Measurements from ENCODE around the gene C16orf82.

C16orf82 gene

GRCh38 chr16:27103954-27104353 is 37.2 kb downstream of the C16orf82 start:
- no peak overlapping the region for H3K4me3 ChIP-seq (ENCODE audit: low read depth, low read length)
- no peak for DNase-seq (ENCODE audit: low read depth)
- TF ChIP-seq, protein P1, sequence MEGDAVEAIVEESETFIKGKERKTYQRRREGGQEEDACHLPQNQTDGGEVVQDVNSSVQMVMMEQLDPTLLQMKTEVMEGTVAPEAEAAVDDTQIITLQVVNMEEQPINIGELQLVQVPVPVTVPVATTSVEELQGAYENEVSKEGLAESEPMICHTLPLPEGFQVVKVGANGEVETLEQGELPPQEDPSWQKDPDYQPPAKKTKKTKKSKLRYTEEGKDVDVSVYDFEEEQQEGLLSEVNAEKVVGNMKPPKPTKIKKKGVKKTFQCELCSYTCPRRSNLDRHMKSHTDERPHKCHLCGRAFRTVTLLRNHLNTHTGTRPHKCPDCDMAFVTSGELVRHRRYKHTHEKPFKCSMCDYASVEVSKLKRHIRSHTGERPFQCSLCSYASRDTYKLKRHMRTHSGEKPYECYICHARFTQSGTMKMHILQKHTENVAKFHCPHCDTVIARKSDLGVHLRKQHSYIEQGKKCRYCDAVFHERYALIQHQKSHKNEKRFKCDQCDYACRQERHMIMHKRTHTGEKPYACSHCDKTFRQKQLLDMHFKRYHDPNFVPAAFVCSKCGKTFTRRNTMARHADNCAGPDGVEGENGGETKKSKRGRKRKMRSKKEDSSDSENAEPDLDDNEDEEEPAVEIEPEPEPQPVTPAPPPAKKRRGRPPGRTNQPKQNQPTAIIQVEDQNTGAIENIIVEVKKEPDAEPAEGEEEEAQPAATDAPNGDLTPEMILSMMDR (IDR thresholded peaks at IDR 0.05; ENCODE audit: insufficient read depth, low read depth, low read length, missing control alignments), result no peak

GRCh38 chr16:27106305-27106704 is 39.6 kb downstream of the C16orf82 start:
- no peak for DNase-seq (ENCODE audit: low read depth)
- TF ChIP-seq, protein P1 (IDR thresholded peaks at IDR 0.05; ENCODE audit: insufficient read depth, low read depth, low read length, missing control alignments), result no peak
- no peak overlapping the region for H3K4me3 ChIP-seq (ENCODE audit: low read depth, low read length)

- TF ChIP-seq, protein P1 (IDR thresholded peaks at IDR 0.05; ENCODE audit: insufficient read depth, low read depth, low read length, missing control alignments), result no peak
- no peak overlapping the region for H3K4me3 ChIP-seq (ENCODE audit: low read depth, low read length)
- no peak for DNase-seq (ENCODE audit: low read depth)
Measured at GRCh38 chr16:27107185-27107592, 40.5 kb downstream of the C16orf82 start.

DNA sequence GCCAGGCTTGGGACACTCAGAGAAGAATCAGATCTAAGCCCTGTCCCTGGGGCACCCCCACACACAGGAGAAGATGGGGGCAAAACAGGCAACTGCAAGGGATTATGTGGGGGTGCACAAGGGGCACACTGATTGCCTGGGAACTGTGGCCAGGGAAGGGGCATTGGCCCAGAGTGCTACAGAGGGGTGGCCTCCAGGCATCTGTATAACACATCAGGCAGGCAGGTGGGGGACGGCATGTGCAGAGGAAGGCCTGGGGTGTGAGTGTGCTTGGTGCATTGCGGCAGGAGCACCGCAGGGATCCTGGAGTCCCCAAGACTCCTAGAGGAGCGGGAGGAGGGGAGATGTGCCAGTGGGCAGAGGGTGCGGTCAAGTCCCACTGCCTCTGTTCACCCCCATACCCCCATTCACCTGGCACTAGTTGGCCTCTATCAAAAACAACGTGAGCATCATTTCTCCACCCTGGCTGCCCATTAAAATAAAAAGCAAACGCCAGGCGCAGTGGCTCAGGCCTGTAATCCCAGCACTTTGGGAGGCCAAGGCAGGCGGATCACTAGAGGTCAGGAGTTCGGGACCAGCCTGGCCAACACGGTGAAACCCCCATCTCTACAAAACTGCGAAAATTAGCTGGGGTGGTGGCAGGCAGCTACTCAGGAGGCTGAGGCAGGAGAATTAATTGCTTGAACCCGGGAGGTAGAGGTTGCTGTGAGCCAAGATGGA is 41.5 kb downstream of the C16orf82 start:
- TF ChIP-seq, protein P1 (IDR thresholded peaks at IDR 0.05; ENCODE audit: insufficient read depth, low read depth, low read length, missing control alignments), result no peak
- no peak overlapping the region for H3K4me3 ChIP-seq (ENCODE audit: low read depth, low read length)
- DNase-seq (ENCODE audit: low read depth), result no peak

DNA sequence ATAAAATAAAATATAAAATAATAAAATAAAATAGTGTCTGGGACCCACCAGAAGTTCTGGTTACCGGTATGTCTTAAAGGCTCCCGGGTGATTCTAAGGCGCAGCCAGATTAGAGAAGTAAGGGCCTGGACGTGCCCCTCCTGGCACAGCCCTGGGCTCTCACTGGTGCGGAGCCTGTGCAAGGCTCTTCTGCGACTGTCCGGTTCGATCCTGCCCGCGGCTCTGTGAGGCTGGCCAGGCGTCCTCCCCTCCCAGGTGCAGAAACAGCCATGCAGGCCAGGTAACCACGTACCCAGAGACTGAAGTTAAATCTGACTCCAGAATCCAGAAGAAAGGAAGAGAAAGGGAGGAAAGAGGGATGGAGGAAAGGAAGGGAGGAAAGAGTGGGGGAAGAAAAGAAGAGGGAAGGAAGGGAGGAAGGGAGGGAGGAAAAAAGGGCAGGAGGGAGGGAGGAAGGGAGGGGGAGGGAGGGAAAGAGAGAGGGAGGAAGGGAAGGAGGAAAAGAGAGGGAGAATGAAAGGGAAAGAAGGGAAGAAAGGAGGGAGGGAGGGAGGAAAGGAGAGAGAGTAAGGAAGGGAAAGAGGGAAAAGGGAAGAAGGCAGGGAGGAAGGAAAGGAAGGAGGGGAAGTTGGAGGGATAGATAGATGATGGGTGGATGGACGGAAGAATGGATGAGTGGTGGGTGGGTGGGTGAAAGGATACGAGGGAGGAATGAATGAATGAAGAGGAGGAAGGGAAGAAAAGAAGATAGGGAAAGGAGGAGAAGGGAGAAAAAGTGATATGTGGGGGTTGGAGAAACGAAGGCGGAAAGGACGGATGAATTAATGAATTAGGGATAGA is 42.3 kb downstream of the C16orf82 start:
- no peak for DNase-seq (ENCODE audit: low read depth)
- TF ChIP-seq, protein P1 (IDR thresholded peaks at IDR 0.05; ENCODE audit: insufficient read depth, low read depth, low read length, missing control alignments), result no peak
- H3K4me3 ChIP-seq (ENCODE audit: low read depth, low read length), result no peak overlapping the region

DNA sequence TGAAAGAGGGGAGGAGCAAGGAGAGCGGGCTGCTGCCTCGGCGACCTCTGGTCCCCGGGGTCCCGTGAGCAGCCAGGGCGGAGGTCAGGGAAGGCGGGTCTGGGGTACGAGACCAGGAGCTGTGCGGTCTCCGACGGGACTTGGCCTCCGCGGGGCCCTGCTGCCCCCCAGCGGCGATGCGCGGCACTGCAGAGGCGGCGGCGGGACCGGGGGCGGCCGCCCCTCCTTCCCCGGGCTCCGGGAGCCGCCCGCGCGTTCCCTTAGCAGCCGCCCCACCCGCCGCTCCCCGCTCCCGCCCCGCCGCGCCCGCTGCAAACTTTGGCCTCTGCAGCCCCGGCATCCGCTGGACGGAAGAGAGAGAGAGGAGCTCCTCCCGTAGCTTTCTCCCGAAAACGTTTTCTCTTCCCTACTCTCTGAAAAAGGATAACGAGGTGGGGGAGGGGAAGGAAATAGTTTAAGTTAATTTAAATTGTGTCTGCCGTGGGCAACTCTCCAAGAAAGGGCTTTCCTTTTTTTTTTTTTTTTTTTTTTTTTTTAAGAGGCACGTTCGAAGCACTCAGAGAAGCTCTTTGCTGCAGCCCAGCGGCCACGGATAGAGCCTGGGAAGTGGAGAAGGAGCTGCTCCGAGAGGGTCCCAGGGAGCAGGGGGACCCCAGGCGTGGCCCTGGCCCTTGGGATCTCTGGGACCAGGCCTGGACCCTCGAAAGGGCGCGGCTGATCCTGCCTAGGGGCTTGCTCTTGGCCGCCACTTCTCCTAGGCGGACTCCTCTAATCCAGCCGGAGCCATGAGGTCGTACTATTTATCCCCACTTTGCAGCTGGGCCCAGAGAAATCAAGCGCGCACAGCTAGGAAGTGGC is 43.2 kb downstream of the C16orf82 start:
- DNase-seq (ENCODE audit: low read depth), result peak; percentile 52
- TF ChIP-seq, protein P1 (IDR thresholded peaks at IDR 0.05; ENCODE audit: insufficient read depth, low read depth, low read length, missing control alignments), result peak; percentile 93
- no peak overlapping the region for H3K4me3 ChIP-seq (ENCODE audit: low read depth, low read length)
